GM20000 (cell line): ENCODE measurements around the gene MAGI1.

Experiments used
- DNase-seq: peaks from one replicate; pipeline ENCODE4 v3.0.0; 2012; ENCODE audit warnings: low spot score
- CTCF ChIP-seq: IDR thresholded peaks from 2 replicates; pipeline ENCODE4 v1.5.1; 2012; ENCODE audit warnings: mild to moderate bottlenecking, control low read depth; ENCODE audit errors: extremely low read depth, missing control alignments

The MAGI1 gene

GRCh38 chr3:65914032-65914739, 124.5 kb downstream of the MAGI1 start:
- DNase-seq: no peak
- no peak for TF ChIP-seq CTCF

- no peak for DNase-seq
- TF ChIP-seq CTCF: no peak
Measured at GRCh38 chr3:65912647-65913046, 126.1 kb downstream of the MAGI1 start.

- no peak for DNase-seq
- no peak for TF ChIP-seq CTCF
Measured at GRCh38 chr3:65908588-65908987, 130.1 kb downstream of the MAGI1 start.

GRCh38 chr3:65907232-65908130, 131.2 kb downstream of the MAGI1 start:
- no peak for TF ChIP-seq CTCF
- DNase-seq: no peak

GRCh38 chr3:65905771-65906170, 132.9 kb downstream of the MAGI1 start:
- DNase-seq: no peak
- no peak for TF ChIP-seq CTCF

GRCh38 chr3:65904016-65904415, 134.7 kb downstream of the MAGI1 start:
- no peak for DNase-seq
- no peak for TF ChIP-seq CTCF

- DNase-seq: no peak
- TF ChIP-seq CTCF: no peak
Measured at GRCh38 chr3:65902304-65902793, 136.4 kb downstream of the MAGI1 start.
